Pulmonary artery endothelial cell (primary cell): ENCODE measurements around the gene IER5. TPM values are rescaled to one million over a fixed set of nuclear protein-coding genes. Genes with fewer than 3 reads are reported as not detected.
"Not testable (repeated sequence)": the region's sequence is repeated elsewhere in the genome, so short reads cannot be mapped to it uniquely, and the experiment has no call there.

Source experiments
- DNase-seq: peaks from one replicate; pipeline ENCODE4 v3.0.0-alpha.2; 2011; ENCODE audit warnings: low read depth, low spot score
- total RNA-seq: library from RNA; depleted of rRNA; stranded (reverse); fragments of >200 nt; gene quantifications from 2 replicates; pipeline ENCODE4 v1.2.3, GENCODE V29; 2014

The IER5 gene
- total RNA-seq, 1 donor from 2014 or later, result 21.1 TPM

- DNase-seq, result no peak
Observed at GRCh38 chr1:181114574-181115367, 26.3 kb downstream of the IER5 start.

- DNase-seq, result no peak
Observed at GRCh38 chr1:181115368-181115684, 26.8 kb downstream of the IER5 start.

- DNase-seq, result not testable (repeated sequence)
Observed at GRCh38 chr1:181115971-181116370, 27.5 kb downstream of the IER5 start.

- no peak for DNase-seq
Observed at GRCh38 chr1:181116819-181117390, 28.4 kb downstream of the IER5 start.

GRCh38 chr1:181117648-181118449 lies 29.3 kb downstream of the IER5 start:
- no peak for DNase-seq

GRCh38 chr1:181119093-181119989 lies 30.8 kb downstream of the IER5 start:
- DNase-seq, result no peak

GRCh38 chr1:181120924-181121323 lies 32.4 kb downstream of the IER5 start:
- no peak for DNase-seq

- no peak for DNase-seq
Observed at GRCh38 chr1:181121498-181121897, 33.0 kb downstream of the IER5 start.

GRCh38 chr1:181122222-181122621 lies 33.7 kb downstream of the IER5 start:
- DNase-seq, result no peak

GRCh38 chr1:181123173-181123572 lies 34.7 kb downstream of the IER5 start:
- no peak for DNase-seq

- DNase-seq, result no peak
Observed at GRCh38 chr1:181124291-181124751, 35.8 kb downstream of the IER5 start.

- DNase-seq, result no peak
Observed at GRCh38 chr1:181126289-181126688, 37.8 kb downstream of the IER5 start.

GRCh38 chr1:181126871-181127587 lies 38.5 kb downstream of the IER5 start:
- no peak for DNase-seq

GRCh38 chr1:181127898-181128453 lies 39.5 kb downstream of the IER5 start:
- no peak for DNase-seq

GRCh38 chr1:181128592-181129497 lies 40.3 kb downstream of the IER5 start:
- DNase-seq, result no peak

GRCh38 chr1:181129771-181130606 lies 41.5 kb downstream of the IER5 start:
- no peak for DNase-seq

GRCh38 chr1:181131255-181131941 lies 42.9 kb downstream of the IER5 start:
- DNase-seq, result no peak

- DNase-seq, result no peak
Observed at GRCh38 chr1:181133441-181133951, 45.0 kb downstream of the IER5 start.
